HG02852 (cell line): ENCODE measurements around the gene RBPJL.

ENCODE experiments used
- ATAC-seq: cut with Tn5 transposase; IDR thresholded peaks from one replicate; pipeline ENCODE4 v1.9.1; 2021; ENCODE audit warnings: mild to moderate bottlenecking, moderate library complexity; ENCODE audit not compliant: unreplicated experiment

RBPJL gene

DNA sequence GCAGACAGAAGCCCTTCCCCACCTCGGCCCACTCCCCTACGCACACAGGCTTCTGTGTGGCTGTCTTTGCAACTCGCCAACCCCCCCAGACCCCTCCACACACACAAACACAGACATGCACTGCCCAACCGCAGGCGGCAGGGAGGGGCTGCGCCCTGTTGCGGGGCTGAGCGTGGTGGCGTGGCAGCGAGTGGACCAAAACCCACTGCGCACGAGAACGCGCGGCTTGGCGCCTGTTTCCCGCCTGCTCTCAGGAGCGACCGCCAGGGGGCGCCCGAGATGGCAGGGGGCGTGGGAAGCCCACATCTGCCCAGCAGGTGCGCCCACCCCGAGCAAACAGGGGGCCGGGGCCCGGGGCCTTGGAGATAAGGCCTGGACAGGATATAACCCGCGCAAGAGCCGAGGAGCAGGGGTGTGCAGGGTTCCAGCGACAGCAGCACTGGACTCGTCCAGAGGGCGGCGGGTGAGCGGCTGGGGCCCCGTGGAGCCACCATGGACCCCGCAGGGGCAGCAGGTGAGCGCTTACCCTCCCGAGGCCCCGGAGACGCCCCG is at the start of gene RBPJL:
Gene RBPJL, plus strand, starts transcription at position 410 of the 552 bp plus-strand sequence. Its CDS starts 83 bp downstream, at position 493.
- no peak for ATAC-seq

- no peak for ATAC-seq
These were observed 49.5 kb upstream of the RBPJL start for GRCh38 chr20:45257161-45257560.

DNA sequence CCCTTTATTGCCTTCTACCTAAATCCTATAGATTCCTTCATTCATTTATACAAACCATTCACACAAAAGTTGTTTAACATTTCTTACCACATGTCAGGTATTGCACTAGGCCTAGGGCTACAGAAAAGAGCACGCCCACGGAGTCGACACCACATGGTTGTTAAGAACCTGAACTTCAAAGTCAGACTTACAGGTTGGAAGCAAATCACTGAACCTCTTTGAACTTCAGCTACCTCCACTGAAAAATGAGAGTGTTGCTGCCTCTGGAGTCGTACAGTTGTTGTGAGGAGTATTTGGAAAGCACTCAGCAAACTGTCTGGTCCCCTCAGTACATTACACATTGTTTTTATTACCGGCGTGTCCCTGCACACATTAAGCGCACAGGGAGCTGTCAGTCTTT is 48.9 kb upstream of the RBPJL start:
- ATAC-seq = no peak

DNA sequence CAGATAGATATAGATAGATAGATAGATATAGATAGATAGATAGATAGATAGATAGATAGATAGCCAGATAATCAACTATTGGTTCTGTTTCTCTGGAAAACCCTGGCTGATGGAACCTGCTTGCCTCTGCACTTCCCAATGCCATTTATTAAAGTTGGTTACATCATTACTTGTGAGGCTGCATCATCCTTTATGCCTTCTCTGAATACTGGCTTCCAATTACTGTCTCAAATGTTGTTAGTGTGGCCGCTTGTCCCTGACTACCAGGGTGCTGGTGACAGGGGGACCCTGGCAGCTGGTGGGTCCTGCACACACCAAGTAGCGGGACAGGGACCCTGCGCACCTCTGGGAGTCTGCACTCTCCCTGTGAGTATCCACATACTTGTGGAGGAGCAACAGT is 48.4 kb upstream of the RBPJL start:
- ATAC-seq = no peak

- ATAC-seq = no peak
These were observed 48.0 kb upstream of the RBPJL start for GRCh38 chr20:45258664-45259063.

- no peak for ATAC-seq
These were observed 42.9 kb upstream of the RBPJL start for GRCh38 chr20:45263556-45264266.

GRCh38 chr20:45266977-45267376 is 39.7 kb upstream of the RBPJL start:
- ATAC-seq = no peak

DNA sequence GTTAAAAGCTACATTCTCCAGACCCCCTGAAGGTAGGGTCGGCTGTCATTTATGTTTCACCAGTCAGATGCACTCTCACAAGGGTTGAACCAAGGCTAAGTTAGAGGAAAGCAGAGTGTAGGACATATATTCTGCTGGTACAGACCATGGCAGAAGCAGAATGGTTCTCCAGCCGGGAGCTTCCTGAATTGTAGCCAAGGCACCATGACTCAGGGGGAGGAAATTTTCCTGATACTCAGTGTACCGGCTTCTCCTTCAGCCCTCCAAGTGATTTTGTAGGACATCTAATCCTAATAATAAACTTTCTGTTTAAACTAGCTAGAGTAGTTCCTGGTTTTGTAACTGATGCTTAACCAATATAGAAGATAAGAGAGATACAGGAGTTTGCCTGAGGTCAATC is 38.1 kb upstream of the RBPJL start:
- ATAC-seq = no peak

DNA sequence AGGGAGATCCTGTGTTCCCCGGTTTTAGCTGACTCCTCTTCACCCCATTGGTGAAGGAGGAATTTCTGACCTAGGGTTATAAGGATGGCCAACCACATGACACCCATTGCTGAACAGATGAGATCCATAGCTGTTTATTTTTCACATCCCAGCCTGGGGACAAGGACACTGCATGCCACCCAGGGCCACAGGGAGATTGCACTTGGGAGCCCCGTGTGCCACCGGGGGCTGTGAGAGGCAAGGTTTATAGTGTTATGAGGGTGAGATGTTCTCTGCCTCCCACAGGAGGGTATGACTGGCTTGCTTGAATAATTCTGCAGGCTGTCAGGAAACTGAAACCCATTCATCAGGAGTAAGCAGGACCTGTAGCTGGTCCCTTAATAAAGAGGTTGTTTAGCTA is 37.6 kb upstream of the RBPJL start:
- ATAC-seq = no peak

DNA sequence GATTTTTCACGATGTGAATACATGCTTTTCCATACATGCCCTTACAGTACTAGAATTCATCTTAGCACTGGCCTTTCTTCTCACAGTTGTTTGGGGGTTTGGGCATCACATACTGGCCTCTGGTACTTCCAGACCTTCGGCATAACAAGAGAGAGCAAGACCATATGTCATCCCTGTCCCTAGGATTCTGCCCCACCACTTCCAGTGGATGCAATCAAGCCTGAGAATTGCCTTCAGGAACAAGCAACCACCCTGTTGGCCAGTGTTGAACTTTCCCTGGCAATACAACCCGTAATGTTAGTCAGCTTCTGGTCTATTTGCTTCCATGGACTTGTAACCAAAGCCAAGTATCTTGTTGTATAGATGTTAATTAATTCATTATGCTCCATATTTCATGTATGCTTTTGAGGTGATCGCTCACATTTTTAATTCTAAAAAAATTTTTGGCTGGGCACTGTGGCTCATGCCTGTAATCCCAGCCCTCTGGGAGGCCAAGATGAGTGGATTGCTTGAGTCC is 36.8 kb upstream of the RBPJL start:
- ATAC-seq = no peak

DNA sequence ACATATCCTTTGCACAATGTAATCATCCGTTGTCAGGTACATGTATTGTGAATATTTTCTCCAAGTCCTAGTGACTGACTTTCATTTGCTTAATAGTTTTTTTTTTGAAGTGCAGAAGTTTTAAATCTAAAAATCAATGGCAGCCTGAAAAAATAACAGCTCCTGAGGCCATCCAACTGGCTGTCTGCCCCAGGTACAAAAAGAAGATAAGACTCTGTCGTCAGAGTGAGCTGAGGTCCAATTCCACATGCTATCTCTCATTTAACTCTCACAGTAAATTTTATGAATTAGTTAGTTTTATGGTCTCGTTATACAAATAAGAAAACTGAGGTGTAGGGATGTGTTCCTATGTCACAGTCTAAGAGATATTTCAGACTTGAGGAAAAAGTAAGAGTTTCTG is 31.3 kb upstream of the RBPJL start:
- ATAC-seq = no peak

- ATAC-seq = no peak
These were observed 26.6 kb upstream of the RBPJL start for GRCh38 chr20:45279992-45280391.

DNA sequence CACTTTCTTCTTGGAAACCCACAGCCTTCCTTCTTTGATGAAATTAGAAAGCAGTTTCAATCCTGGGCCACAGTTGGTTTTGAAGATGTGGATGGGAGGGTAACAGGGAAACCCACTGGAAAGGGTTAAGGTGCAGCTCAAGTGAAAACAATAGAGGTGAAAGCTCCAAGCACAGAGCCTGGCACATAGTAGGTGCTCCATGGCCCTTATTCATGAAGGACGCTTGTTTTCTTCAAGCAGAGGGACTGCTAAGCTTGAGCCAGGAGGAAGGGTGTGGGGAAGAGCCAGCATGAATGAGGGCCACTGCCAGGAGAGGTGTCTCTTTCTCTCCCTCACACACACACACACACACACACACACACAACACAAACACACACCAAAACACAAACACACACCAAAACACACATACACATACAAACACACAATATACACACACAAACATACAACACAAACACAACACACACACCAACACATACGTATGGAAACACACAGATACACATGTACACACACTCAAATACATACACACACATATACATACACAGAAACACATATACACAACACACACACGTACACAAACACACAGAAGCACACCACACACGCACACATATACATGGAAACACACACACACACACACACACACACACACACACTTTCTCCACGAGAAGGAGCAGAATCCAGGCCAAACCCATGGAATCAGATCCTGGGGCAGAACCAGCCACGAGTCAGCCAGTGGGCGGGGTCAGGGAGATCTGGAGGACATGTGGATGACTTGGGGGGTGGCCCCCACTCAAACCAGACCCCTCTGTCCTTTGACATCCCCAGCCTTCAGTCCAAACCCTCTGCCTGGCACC is 23.7 kb upstream of the RBPJL start:
- no peak for ATAC-seq

GRCh38 chr20:45283551-45284057 is 23.0 kb upstream of the RBPJL start:
- ATAC-seq = no peak

DNA sequence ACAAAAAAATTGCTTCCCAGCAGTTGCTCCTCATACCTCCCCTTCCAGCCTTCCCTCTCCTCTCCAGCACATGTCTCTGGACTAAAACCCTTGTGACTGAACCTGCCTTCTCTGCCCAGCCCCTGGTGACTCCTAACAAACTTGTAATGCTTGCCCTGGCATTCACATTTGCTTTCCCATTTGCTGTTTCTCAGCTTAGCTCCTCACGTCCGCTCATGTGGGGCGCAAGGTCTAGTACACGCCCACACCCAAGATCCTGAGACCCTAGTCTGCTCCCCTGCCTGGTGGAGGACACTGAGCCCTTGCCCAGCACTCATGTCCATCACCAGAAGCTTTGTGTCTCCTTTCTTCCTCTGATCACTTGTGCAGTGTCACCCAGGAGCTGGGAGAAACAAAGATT is 18.3 kb upstream of the RBPJL start:
- no peak for ATAC-seq

DNA sequence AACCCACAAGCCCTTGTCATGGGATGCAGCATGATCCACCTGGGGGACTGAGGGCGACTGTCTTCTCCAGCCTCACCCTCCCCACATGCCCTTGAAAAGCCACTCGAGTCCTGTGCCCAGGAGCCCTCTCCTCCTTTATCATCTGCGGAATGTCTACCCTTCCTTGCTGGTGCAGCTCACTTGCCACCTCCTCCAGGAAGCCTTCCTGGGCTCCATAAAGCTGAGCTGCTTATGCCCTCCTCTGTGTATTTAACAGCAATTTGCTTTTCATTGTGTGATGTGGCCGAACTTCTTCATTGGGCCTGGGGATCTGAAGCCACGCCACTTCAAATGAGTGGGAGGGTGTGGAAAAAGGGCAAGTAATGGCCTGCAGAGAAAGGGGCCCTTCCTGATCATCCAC is 17.8 kb upstream of the RBPJL start:
- ATAC-seq = no peak

DNA sequence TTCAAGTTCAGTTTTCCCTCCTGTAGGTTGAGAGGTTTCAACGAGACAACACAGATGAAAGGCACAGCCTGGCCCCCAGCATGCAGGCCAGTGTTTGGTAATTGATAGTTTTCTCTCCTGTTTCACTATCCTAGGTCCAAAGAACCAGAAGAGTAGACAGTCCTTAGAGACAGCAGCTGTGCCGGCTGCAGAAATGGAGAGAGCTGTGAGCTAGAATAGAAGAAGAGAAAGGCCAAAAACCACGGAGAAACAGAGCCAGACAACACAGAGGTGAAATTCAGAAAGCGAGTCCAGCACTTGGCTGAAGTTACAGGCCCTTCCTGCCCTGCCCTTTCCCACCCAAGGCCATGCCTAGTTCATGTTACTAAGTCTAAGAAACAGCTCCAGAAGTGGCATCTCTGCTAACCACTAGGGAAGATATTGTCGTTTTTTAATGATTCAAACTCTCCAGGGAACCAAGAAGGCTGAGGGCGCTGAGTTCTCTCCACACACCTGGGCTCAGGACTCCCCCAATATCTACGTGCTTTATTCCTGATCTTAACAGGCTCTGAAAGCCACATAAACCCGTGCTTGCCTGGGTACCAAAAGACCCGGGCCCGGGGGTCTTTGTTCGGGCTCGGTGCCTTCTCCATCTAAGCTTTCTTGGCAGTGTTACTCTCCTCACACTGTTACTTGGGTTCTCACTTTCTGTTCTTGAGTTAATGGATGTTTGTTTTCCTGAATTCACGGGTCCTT is 16.5 kb upstream of the RBPJL start:
- no peak for ATAC-seq

- no peak for ATAC-seq
These were observed 15.8 kb upstream of the RBPJL start for GRCh38 chr20:45290677-45291355.

DNA sequence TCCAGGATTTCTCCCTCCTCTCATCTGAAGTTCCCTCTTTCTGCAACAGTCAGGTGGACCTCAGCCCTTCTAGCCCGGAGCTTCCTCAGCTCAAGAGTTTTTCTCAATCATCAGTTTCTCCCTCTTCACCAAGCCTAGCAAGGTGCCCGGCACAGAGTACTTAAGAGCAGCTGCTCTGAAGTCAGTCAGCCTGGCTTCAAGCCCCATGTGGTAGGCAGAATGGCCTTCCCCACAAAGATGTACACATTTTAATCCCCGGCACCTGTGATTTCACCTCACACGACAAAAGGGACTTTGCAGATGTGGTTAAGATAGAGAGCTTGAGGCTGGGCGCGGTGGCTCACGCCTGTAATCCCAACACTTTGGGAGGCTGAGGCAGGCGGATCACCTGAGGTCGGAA is 15.1 kb upstream of the RBPJL start:
- no peak for ATAC-seq

- no peak for ATAC-seq
These were observed 14.3 kb upstream of the RBPJL start for GRCh38 chr20:45292343-45292742.
